GM21381 (cell line): ENCODE results near the gene PPM1F.
A peak's percentile ranks its signal among the peaks of the same experiment; 100 is the strongest.
"Not testable (repeated sequence)": the region's sequence is repeated elsewhere in the genome, so short reads cannot be mapped to it uniquely, and the experiment has no call there.

Experiments
- ATAC-seq: cut with Tn5 transposase; IDR thresholded peaks from one replicate; pipeline ENCODE4 v1.9.1; 2021; ENCODE audit warnings: mild to moderate bottlenecking, moderate library complexity; ENCODE audit not compliant: unreplicated experiment

The PPM1F gene

DNA sequence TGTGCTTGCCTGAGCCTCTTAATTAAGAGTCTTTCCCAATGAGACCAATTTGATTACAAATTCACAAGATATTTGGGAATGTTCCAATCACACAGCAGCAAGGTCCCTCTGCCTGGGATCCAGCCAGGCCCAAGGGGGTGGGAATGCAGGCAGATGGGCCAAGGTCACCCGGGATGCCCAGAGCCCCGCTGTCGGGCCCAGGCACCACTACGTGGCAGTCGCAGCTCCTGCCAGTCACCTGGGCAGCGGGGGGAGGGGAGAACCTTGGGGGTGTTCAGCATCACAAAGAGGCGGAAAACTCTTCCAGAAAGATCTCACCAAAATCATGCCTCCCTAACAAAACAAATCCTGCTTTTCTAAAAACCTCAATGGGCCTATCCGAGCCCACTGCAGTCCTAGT lies 30.9 kb downstream of the PPM1F start:
- ATAC-seq = no peak

DNA sequence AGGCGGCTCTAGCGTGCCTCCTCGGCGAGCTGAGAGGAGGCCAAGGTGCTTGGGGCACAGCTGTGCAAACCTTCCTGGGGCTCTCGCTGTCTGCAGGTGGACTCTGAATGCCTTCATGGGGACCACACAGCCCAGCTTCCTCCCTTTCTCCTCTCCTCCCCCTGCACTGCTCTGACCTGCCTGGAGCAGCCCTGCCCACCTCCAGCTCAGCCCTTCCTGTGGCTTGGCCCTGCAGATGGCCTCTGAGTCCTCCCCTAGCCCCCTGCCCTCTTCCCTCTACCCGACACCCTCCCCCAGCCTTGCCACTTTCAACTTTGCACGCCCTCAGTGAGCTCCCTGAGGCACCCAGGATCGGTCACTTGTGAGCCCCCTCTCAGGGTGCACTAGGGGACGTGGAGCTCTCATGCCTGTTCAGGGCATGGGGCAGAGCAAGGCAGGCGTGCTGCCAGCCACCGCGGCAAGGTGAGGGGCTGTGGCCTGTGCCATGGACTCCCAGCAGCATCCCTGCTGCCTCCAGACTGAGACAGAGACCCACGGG lies 31.4 kb downstream of the PPM1F start:
- ATAC-seq = no peak

DNA sequence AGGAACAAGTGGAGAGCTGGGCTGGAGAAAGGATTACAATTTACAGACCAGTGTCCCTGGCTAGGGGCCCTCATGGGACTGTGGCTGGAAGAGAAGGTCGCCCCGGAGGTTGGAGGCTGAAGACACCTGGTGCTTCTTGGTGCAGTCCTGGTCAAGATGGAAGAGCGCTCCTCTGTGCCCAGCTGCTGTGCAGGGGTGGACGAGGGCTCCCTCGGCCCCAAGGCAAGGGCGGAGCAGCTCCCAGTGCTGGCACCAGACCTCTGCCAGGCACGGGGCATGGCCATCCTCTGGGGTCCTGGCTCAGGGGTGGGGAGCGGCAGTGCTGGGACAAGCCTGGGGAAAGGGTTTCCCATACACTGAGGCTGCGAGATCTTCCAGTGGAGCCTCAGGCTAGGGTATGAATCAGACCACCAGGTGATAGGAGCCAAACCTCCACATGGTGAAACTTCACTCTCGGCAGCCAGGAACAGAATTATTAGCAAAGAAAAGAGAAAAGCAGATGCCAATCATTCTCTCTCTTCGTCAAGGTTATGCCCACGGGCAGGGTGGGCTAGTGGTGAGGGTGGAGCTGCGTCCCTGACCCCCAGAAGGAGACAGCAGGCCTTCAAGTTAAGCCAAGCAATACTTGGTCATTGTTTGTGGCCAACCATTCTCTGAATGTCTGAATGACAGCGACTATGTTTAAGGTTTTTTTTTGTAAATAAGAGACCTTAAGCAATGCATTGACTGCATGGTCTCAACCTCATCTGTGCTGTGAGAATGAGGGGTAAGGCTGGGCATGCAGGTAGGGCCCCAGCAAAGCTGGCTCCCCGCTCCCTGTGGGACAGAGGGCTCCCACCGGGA lies 32.1 kb downstream of the PPM1F start:
- no peak for ATAC-seq

DNA sequence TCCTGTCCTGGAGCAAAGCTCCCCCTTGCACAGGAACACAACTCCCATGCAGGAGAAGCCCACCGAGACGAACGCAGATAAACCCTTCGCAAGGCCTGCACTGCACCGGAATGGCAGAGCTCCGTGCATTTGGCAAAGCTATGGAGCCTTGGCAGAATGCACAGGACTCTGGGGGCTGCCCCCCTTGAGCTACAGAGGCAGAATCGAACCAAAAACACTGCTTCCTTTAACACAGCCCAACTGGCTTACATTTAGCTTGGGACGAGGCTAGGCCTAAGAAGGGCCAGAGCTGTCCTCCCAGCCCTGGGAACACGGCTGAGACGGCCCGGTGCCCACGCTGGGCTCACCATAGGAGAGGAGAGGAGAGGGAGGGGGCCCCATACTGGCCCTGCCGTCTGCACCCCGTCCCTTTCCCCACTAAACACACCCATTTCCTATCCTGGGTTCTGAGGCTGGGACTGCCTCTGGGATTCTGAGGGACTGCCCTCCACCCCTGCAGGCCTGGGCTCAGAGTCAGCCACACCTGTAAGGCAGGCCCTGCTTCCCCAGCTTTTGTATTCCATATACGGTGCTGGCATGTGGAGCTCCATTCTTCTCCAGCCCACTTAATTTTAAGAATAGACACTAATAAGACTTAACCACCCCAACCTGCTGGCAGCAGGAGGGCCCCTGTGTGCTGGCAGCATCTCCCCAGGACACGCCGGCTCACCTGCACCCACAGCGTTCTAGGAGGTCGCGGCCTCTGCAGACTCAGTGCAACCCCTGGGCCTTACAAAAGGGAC lies 32.9 kb downstream of the PPM1F start:
- ATAC-seq = no peak

DNA sequence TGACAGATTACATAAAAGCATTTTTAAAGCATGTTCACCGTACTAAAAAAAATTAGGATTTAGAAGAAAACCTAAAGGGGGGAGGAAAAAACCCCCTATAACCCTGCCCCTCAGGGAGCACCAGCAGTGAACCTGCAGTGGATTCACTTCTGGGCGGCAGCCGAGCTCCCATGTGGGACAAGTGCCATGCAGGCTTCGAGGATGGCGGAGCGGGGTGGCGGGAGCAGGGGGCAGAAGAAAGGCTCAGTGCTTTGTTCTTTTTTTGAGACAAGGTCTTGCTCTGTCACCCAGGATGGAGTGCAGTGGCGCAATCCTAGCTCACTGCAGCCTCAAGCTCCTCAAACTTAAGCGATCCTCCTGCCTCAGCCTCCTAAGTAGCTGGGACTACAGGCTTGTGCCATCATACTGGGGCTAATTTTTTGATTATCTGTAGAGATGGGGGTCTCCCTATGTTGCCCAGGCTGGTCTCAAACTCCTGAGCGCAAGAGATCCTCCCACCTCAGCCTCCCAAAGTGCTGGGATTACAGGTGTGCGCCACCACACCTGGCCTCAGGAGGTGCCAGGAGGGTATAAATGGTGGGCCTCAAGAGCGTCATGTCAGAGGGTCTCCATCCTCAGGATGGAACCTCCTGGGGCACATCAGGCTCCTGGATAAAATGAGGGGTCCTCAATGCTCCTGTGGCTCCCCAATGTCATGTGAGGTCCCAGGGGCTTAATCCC lies 34.0 kb downstream of the PPM1F start:
- ATAC-seq = no peak

DNA sequence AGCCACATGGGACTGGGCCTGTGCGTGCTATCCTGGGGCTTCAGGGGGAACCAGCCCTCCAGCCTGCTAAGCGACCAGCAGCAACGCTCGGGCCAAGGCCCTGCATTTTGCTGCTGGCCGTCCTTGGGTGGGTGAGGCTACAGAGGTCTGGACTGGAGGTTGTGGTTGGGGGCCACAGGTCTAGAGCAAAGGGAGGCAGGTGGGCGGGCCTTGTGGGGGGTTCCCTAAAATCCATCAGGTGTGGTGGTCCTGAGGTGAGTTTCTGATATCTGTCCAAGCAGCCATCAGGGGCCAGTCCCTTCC lies 34.7 kb downstream of the PPM1F start:
- ATAC-seq = no peak

DNA sequence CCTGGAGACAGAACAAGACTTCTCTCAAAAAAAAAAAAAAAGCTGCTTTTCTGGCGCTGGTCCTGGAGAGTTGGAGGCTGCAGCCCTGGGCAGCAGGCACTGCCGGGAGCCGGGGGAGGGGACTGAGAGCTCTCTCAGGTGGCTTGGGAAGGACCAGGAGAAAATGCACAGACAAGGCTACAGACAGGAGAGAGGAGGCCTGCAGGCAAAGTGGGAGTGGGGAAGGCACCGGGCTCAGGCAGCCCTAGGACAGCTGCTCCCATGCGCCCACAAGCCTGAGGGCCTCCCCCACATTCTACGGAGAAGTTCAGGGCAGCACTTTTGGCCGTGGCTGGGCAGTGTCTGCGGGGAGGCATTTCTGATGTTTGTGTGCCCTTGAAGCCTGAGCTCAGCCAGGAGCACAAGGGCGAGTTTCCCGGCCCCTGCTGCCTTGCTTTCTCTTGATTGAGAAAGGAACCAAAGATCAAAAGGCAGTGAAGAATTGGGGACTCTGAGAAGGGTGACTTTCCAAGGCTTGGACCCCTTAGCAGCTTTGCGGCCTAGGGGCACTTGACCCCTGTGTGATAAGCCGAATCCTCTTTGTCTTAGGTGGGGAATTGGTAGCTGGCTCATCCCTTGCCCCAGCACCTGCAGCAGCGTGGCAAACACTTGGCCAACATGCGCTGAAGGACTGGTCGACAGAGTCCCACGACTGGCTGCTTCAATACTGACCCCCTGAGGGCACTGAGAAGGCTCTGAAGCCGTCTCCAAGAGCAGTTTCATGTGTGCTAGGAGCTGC lies 35.3 kb downstream of the PPM1F start:
- ATAC-seq = no peak

DNA sequence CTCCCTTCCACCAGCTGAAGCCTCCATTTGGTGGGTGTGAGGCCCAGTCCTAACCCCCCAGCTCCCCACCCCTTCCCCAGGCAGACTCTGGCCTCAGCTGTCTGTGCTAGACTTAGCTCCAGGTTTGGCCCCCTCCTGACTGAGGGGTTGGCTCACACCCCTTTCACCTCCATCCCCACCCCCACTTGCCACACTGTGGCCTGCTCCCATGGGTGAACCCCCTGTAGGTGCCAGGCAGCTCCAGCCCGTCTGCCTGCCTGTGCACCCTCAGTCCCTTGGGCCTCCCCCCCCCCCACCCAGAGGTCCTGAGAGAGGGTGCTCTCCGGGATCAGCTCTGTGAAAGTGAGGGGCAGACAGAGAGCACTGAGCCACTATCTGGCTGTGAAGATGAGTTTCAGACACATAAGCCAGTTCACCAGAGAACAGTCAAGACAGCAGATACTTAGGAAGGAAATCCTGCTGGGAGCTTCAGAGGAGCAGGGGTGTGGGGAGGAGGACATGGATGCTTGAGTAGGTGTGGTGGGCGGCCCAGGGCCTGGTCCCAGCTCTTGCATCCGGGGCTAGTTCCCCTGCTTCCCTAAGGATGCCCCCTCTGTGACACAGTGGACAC lies 36.2 kb downstream of the PPM1F start:
- ATAC-seq = no peak

DNA sequence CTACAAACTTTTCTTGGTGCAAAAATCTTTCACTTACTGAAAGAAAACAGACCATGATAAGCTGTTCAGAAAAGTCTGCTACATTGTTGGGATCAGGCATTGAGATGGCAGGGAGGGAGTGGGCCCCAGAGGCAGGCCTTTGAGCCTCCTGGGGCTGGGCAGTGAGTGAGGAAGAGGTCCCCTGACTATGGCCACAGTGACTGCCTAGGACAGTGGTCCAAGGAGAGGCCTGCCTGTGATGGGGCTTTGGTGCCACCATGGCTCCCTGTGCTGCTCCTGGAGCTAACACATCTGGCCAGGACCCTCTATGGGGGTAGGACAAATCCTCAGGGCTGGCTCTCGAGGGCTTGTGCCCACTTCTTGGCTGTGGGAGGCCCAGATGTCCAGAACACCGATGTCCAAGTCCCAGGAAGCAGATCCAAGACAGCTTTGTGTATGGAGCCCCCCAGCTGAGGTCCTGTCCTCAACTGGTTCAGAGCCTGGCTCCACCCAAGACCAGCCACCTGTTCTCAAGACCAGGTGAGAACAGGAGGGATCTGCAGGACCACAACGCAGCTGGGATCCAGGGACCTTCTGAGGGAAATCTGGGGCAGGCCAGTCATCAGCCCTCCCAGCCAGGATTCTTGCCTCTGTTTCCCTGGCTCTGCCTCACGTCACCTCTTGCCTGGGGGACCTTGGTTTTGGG lies 36.9 kb downstream of the PPM1F start:
- no peak for ATAC-seq

DNA sequence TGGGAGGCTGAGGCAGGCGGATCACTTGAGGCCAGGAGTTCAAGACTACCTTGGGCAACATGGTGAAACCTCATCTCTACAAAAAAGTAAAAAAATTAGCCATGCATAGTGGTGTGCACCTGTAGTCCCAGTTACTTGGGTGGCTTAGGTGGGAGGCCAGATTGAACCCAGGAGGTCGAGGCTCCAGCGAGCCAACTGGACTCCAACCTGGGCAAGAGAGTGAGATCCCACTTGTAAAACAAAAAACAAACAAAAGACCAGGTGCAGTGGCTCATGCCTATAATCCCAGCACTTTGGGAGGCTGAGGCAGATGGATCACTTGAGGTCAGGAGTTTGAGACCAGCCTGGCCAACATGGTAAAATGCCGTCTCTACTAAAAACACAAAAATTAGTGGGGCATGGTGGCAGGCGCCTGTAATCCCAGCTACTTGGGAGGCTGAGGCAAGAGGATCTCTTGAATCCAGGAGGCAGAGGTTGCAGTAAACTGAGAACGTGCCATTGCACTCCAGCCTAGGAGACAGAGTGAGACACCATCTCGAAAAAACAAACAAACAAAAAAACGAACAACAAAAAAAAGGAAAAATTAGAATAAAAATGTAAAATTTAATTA lies 38.5 kb downstream of the PPM1F start:
- not testable (repeated sequence) for ATAC-seq

DNA sequence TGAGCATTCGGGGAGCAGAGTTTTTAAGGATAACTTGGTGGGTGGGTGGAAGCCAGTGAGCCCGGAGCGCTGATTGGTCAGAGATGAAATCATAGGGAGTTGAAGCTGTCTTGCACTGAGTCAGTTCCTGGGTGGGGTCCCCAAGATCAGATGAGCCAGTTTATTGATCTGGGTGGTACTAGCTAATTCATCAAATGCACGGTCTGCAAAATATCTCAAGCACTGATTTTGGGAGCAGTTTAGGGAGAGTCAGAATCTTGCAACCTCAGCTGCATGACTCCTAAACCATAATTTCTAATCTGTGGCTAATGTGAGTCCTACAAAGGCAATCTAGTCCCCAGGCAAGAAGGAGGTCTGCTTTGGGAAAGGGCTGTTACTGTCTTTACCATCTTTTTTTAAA lies 42.3 kb downstream of the PPM1F start:
- not testable (repeated sequence) for ATAC-seq

DNA sequence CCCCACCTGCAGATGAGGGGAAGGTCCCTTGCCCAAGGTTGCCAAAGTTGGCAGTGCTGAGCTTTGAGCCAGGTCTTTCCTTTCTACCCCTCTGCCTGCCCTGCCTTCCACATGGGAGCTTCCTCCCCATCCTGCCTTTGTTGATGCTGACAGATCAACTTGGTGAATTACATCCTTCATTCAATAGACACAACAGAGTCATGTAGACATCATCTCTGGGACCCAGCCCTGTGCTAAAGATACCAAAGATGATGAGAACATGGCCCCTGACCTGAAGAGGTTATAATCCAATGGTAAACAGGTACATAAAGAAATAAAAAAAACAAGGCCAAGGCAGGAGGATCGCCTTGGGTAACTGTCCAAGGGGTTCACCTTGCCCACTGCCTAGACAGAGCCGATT lies 42.8 kb downstream of the PPM1F start:
- no peak for ATAC-seq

DNA sequence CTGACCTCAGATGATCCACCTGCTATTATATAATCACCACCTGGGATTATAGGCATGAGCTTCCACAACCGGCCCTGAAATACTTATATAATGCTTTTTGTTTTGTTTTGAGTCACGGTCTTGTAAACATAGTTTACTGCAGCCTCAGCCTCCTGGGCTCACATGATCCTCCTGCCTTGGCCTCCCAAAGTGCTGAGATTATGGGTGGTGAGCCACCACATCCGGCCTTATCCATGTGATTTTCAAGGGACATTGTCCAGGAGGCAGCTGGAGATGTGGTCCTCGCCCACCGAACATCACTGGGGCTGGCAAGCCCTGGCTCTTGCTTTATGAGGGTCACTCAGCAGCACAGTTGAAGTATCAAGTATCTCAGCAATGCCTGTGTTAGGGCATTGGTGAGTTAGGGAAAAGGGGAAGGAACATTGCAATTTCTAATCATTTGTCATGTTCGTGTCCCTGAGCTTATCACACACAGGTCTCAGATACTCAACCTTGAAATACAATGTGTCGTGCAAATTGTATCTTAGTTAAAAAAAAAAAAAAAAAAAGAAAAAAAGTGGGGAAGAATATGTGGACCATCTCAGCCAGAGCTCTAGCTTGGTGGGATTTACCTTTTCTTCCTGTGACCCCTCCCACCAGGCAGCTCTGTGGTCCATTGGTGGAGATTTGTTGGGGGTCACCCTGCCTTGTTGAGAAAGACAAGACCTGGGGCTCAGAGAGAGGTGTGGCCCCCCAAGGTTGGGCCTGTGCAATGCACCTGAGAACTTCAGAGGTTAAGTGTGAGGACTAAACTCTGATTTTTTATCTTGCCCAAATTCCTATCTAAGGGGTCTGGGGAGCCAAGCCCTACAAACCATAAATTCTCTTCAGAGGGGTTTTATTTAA lies 44.8 kb downstream of the PPM1F start:
- ATAC-seq = no peak

DNA sequence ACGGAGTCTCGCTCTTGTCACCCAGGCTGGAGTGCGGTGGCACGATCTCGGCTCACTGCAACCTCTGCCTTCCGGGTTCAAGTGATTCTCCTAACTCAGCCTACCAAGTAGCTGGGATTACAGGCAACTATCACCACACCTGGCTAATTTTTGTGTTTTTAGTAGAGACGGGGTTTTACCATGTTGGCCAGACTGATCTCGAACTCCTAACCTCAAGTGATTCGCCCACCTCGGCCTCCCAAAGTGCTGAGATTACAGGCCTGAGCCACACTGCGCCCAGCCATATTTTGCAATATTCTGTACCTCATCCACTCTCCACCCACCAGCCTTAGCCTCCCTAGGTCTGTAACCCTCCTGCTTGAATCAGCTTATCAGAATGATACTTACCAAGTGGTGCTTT lies 47.4 kb downstream of the PPM1F start:
- not testable (repeated sequence) for ATAC-seq

DNA sequence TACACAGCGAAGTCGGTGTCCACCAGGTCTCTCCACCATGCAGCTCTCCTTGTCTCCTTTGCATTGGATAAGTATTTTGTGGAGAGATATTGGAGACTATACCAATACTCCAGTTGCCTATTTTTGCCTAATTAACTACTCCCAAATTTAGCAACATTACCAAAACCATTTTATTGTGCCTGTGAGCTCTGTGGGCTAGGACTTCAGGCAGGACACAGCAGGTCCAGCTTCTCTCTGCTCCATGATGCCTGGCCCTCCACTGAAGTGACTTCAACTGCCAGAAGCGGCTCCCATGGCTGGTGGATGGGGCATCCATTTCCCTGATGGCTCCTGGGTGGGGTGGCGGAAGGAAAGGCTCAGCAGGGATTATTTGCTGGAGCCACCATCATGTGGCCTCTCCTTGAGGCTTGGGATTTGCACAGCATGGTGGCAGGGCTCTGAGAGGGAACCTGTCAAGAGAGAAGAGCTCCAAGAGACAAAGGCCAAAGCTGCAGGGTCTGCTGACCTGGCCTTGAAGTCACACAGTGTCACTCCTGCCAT lies 48.3 kb downstream of the PPM1F start:
- ATAC-seq = no peak

DNA sequence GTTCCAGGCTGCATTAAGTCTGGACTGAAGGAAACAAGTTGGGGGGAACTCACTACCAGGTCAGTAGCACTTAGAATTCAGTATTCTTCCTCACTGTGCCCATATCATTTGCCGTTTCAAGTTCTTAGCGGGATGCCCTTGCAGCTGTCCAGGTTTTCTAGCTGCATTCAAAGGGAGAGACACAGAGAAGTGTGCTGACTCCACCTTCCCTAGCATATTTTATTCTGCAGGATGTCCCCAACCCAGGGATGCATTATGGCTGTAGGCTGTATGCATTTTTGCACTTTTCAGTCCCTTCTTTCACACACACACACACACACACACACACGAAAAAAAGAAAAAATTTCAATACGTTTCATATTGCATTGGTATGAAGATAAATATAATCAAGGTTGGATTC lies 49.4 kb downstream of the PPM1F start:
- no peak for ATAC-seq

DNA sequence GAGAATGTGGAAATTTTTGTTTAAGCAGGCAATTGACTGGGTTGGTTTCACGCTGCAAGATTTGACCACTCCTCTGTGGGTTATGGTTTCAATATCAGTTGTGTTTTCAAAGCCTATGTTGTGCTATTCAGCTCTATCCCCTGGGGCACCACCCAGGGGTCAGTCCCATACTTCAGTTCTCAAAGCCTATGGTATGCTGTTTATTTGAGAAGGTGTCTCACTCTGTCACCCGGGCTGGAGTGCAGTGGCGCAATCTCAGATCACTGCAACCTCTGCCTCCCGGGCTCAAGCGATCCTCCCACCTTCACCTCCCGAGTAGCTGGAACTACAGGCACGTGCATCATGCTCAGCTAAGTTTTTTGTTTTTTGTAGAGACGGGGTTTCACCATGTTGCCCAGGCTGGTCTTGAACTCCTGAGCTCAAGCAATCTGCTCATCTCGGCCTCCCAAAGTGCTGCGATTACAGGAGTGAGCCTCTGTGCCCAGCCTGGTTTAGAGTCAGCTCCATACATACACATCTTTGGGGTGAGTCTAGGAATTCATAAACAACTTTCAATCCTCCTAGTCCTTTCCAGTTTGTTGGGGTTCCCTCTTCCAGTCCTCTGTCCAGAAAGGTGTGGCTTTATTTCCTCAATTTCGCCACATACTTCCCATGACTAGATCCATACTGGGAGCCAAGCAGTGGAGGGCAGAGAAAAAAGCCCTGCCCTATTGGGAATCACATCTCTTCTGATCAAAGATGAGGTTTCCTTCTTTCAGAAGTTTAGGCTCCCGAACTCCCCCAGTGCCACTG lies 50.2 kb downstream of the PPM1F start:
- peak; percentile 69 for ATAC-seq
